ENCODE results near the gene BMPR1B.
"Not testable (repeated sequence)": the region's sequence is repeated elsewhere in the genome, so short reads cannot be mapped to it uniquely, and the experiment has no call there.

The BMPR1B gene

DNA sequence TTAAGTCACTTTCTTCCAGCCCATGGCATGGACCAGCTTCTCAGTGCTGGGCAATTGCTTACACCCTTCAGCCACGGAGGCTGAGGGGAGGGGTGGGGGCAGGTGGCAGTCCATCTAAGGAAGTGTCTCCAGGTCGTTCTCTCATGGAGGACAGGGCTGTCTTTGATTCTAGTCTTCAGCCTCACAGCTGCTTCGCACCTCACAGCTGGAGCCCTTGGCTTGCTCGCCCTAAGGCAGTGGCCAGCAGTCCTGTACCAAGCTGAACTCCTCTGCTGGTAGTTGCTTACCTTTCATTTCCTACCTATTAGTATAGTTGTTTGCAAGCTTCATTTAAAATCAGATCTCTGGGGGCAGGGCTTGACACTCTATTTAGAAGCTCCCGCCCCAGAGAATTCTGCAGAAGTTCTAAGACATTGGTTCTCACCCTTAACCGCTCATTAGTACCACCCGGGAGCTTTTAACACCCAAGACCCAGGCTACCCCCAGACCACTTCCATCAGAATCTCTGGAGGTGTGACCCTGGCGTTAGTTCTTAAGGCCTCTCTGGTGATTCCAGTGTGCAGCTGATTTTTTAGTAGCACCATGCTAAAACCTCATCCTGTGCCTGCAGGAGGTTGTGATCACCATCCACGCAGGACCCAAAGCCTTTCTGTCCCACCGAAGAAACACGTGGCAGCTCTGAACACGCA, 404.2 kb downstream of the BMPR1B start:
- DNase-seq: no peak
- no peak overlapping the region for H3K4me3 Mint-ChIP-seq
- TF ChIP-seq, protein P1, sequence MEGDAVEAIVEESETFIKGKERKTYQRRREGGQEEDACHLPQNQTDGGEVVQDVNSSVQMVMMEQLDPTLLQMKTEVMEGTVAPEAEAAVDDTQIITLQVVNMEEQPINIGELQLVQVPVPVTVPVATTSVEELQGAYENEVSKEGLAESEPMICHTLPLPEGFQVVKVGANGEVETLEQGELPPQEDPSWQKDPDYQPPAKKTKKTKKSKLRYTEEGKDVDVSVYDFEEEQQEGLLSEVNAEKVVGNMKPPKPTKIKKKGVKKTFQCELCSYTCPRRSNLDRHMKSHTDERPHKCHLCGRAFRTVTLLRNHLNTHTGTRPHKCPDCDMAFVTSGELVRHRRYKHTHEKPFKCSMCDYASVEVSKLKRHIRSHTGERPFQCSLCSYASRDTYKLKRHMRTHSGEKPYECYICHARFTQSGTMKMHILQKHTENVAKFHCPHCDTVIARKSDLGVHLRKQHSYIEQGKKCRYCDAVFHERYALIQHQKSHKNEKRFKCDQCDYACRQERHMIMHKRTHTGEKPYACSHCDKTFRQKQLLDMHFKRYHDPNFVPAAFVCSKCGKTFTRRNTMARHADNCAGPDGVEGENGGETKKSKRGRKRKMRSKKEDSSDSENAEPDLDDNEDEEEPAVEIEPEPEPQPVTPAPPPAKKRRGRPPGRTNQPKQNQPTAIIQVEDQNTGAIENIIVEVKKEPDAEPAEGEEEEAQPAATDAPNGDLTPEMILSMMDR (IDR thresholded peaks at IDR 0.05): no peak
- no peaks in the 10 kb centered on the region for H3K9me3 Mint-ChIP-seq
- no peak overlapping the region for H3K27ac Mint-ChIP-seq
- H3K36me3 Mint-ChIP-seq (ENCODE audit: low read depth): peaks cover 10% of the 10 kb centered on the region
- peaks cover 19% of the 10 kb centered on the region for H3K4me1 Mint-ChIP-seq
- H3K27me3 Mint-ChIP-seq (ENCODE audit: low read depth, poor library complexity): no peaks in the 10 kb centered on the region

DNA sequence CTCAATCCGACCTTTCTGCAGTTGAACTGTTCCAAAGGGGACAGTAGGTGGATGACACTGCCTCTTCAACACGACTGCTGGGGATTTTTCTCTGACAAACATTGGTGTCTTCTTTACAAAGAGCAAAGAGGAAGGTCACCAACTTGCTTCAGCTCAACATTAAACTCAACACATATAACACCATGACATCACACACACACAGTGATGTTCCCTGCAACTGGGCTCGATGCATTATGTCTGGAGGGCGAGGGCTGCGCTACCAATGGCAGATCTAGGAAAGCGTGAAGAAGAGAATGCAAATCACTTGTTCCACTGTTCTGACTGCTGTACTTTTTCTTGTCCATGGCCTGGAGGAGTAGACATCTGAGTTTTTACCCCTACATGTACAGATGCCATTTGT, 405.1 kb downstream of the BMPR1B start:
- H3K4me3 Mint-ChIP-seq: no peak overlapping the region
- H3K27me3 Mint-ChIP-seq (ENCODE audit: low read depth, poor library complexity): no peaks in the 10 kb centered on the region
- H3K36me3 Mint-ChIP-seq (ENCODE audit: low read depth): peaks cover 10% of the 10 kb centered on the region
- H3K27ac Mint-ChIP-seq: no peak overlapping the region
- H3K4me1 Mint-ChIP-seq: peaks cover 19% of the 10 kb centered on the region
- TF ChIP-seq, protein P1 (IDR thresholded peaks at IDR 0.05): no peak
- H3K9me3 Mint-ChIP-seq: no peaks in the 10 kb centered on the region
- no peak for DNase-seq

DNA sequence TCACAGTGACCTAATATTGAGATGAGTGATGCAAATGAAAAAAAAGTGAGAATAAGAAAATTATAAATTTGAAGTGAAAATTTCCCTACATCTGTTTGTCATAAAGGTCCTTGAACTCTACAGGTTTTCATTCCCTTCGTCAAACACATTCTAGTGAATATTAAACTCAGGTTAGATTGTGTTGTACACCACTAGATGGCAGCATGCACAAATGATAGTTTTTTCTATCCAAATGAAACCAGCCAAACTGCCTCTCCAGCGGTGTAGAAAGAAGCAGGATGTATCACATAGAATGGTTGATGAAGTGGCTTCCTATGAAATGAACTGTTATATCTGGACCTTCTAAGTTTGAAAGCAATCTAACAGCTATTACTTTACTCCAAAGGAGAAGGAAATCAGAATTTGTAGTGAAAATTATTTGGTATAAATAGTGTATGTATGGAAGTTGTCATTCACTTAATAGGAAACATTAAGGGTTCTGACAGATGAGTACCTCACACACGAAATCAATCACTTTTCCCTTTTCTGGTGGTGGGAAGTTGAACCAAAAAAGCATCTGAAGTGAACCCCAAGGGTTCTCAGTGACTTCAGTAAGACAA, 408.3 kb downstream of the BMPR1B start:
- TF ChIP-seq, protein P1 (IDR thresholded peaks at IDR 0.05): peak; percentile 62
- Mint-ChIP-seq H3K36me3 (ENCODE audit: low read depth) (peaks cover 5% of the 10 kb centered on the region), H3K27me3 (ENCODE audit: low read depth, poor library complexity) (no peaks in the 10 kb centered on the region), H3K9me3 (peaks cover 3% of the 10 kb centered on the region), H3K4me1 (peaks cover 9% of the 10 kb centered on the region), H3K4me3 (no peak overlapping the region), H3K27ac (no peak overlapping the region)
- peak; percentile 47 for DNase-seq

DNA sequence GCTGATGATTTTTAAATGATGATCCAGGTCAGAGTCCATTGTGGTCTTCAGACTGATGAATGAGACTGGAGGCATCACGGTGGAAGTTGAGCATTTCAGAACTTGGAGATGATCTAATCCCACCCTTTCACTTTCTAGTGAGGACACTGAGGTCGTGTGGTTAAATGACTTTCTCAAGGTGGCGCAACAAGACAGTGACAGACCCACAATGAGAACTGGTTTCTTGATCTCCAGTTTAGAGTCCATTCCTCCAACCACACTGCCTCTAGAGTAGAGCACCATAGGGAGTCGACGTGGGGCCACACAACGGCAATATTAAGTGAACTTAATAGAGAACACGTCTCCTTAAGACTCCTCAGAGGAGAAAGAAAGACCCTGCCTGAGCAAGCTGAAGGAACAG, 410.1 kb downstream of the BMPR1B start:
- H3K27me3 Mint-ChIP-seq (ENCODE audit: low read depth, poor library complexity): no peaks in the 10 kb centered on the region
- H3K4me1 Mint-ChIP-seq: peaks cover 9% of the 10 kb centered on the region
- peaks cover 2% of the 10 kb centered on the region for H3K36me3 Mint-ChIP-seq (ENCODE audit: low read depth)
- H3K9me3 Mint-ChIP-seq: peaks cover 6% of the 10 kb centered on the region
- DNase-seq: no peak
- TF ChIP-seq, protein P1 (IDR thresholded peaks at IDR 0.05): no peak
- no peak overlapping the region for H3K27ac Mint-ChIP-seq
- no peak overlapping the region for H3K4me3 Mint-ChIP-seq

DNA sequence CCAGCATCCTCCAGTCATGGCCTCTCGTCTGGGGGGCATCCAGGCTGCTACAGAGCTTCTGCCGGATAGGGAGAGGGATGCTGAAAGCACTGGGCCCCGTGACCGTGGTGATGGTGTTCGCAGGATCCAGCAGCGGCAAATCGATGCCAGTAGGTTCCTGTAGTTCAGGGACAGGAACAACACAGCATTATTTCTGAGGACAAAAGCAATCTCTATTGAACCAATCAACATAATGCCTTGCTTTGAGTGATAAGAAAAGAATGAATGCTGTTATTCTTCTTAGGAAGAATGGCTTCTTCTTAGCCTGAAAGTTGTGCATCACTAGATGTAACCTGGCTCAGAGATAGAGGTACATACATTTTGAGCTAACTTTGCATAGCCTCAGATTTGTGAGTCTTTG, 412.4 kb downstream of the BMPR1B start:
- peaks cover 9% of the 10 kb centered on the region for H3K4me1 Mint-ChIP-seq
- TF ChIP-seq, protein P1 (IDR thresholded peaks at IDR 0.05): no peak
- H3K9me3 Mint-ChIP-seq: peaks cover 14% of the 10 kb centered on the region
- no peak overlapping the region for H3K4me3 Mint-ChIP-seq
- peaks cover 5% of the 10 kb centered on the region for H3K36me3 Mint-ChIP-seq (ENCODE audit: low read depth)
- no peaks in the 10 kb centered on the region for H3K27me3 Mint-ChIP-seq (ENCODE audit: low read depth, poor library complexity)
- no peak for DNase-seq
- no peak overlapping the region for H3K27ac Mint-ChIP-seq

DNA sequence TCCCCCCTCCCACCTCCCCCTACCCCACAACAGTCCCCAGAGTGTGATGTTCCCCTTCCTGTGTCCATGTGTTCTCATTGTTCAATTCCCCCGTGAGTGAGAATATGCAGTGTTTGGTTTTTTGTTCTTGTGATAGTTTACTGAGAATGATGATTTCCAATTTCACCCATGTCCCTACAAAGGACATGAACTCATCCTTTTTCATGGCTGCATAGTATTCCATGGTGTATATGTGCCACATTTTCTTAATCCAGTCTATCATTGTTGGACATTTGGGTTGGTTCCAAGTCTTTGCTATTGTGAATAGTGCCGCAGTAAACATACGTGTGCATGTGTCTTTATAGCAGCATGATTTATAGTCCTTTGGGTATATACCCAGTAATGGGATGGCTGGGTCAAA, 413.6 kb downstream of the BMPR1B start:
- H3K36me3 Mint-ChIP-seq (ENCODE audit: low read depth); H3K27me3 Mint-ChIP-seq (ENCODE audit: low read depth, poor library complexity); H3K27ac Mint-ChIP-seq; DNase-seq; H3K4me3 Mint-ChIP-seq; H3K4me1 Mint-ChIP-seq: not testable (repeated sequence)
- H3K9me3 Mint-ChIP-seq: peaks cover 17% of the 10 kb centered on the region

Measured in nephron progenitor cell (in vitro differentiated cells).